IgD-negative memory B cell (primary cell): ENCODE results near the gene HMGCLL1. TPM values are rescaled to one million over a fixed set of nuclear protein-coding genes. Genes with fewer than 3 reads are reported as not detected.

Experiments used
- H3K27ac Mint-ChIP-seq, 3 donors: one replicate each; pipeline ENCODE4 v1.8.0; 2020 to 2022; ENCODE audit warnings: mild to moderate bottlenecking in 3 of 3, mixed read lengths in 3 of 3, moderate library complexity in 1 of 3
- H3K27me3 Mint-ChIP-seq: one replicate; pipeline ENCODE4 v1.8.0; 2021; ENCODE audit warnings: mixed read lengths
- H3K36me3 Mint-ChIP-seq: one replicate; pipeline ENCODE4 v1.8.0; 2020; ENCODE audit warnings: mild to moderate bottlenecking, mixed read lengths
- H3K4me1 Mint-ChIP-seq, 3 donors: one replicate each; pipeline ENCODE4 v1.8.0; 2020 to 2022; ENCODE audit warnings: mixed read lengths in 3 of 3, mild to moderate bottlenecking in 1 of 3
- H3K4me3 Mint-ChIP-seq, 4 donors: one replicate each; pipeline ENCODE4 v1.8.0; 2020 to 2022; ENCODE audit warnings: mild to moderate bottlenecking in 4 of 4, mixed read lengths in 4 of 4, moderate library complexity in 3 of 4
- H3K9me3 Mint-ChIP-seq, 3 donors: one replicate each; pipeline ENCODE4 v1.8.0; 2020 to 2021; ENCODE audit warnings: mixed read lengths in 3 of 3, mild to moderate bottlenecking in 1 of 3
- polyA plus RNA-seq: library from polyadenylated mRNA; unstranded; fragments of 300-500 nt; fragmentation: Illumina TruSeq; gene quantifications from one replicate; pipeline ENCODE4 v1.2.3, GENCODE V29; 2021

Gene HMGCLL1
- polyA plus RNA-seq, 1 donor from 2014 or later, result not detected

GRCh38 chr6:55560290-55560885 lies 18.6 kb downstream of the HMGCLL1 start:
- H3K27me3 Mint-ChIP-seq, result no peaks in the 10 kb centered on the region
- H3K4me1 Mint-ChIP-seq, result no peaks in the 10 kb centered on the region
- H3K4me3 Mint-ChIP-seq, result peak overlapping the region in 1 of 4 donors; percentile 44
- peaks cover 0 to 11% (median 4%) of the 10 kb centered on the region in 3 donors for H3K9me3 Mint-ChIP-seq
- no peaks in the 10 kb centered on the region for H3K36me3 Mint-ChIP-seq
- H3K27ac Mint-ChIP-seq, result peak overlapping the region in 1 of 3 donors; percentile 47

- Mint-ChIP-seq H3K4me1 (no peaks in the 10 kb centered on the region), H3K27me3 (no peaks in the 10 kb centered on the region), H3K36me3 (no peaks in the 10 kb centered on the region), H3K4me3 (no peak overlapping the region), H3K27ac (no peak overlapping the region), H3K9me3 (peaks cover 0 to 11% (median 4%) of the 10 kb centered on the region in 3 donors)
These were observed 21.8 kb downstream of the HMGCLL1 start for GRCh38 chr6:55557146-55557545.

- no peak overlapping the region for H3K4me3 Mint-ChIP-seq
- no peaks in the 10 kb centered on the region for H3K27me3 Mint-ChIP-seq
- H3K9me3 Mint-ChIP-seq, result peaks cover under 1 to 7% (median 1%) of the 10 kb centered on the region in 3 donors
- no peaks in the 10 kb centered on the region for H3K4me1 Mint-ChIP-seq
- no peaks in the 10 kb centered on the region for H3K36me3 Mint-ChIP-seq
- H3K27ac Mint-ChIP-seq, result no peak overlapping the region
These were observed 33.2 kb downstream of the HMGCLL1 start for GRCh38 chr6:55545791-55546190.

- Mint-ChIP-seq H3K36me3 (no peaks in the 10 kb centered on the region), H3K27me3 (no peaks in the 10 kb centered on the region), H3K9me3 (peaks cover 0 to 7% (median 2%) of the 10 kb centered on the region in 3 donors), H3K4me1 (no peaks in the 10 kb centered on the region), H3K27ac (no peak overlapping the region), H3K4me3 (no peak overlapping the region)
These were observed 35.2 kb downstream of the HMGCLL1 start for GRCh38 chr6:55543633-55544309.

GRCh38 chr6:55541024-55541423 lies 38.0 kb downstream of the HMGCLL1 start:
- H3K9me3 Mint-ChIP-seq, result peaks cover 0 to 7% (median 4%) of the 10 kb centered on the region in 3 donors
- H3K4me3 Mint-ChIP-seq, result no peak overlapping the region
- no peaks in the 10 kb centered on the region for H3K36me3 Mint-ChIP-seq
- H3K4me1 Mint-ChIP-seq, result no peaks in the 10 kb centered on the region
- no peak overlapping the region for H3K27ac Mint-ChIP-seq
- H3K27me3 Mint-ChIP-seq, result no peaks in the 10 kb centered on the region

- H3K9me3 Mint-ChIP-seq, result peaks cover 0 to 4% (median 2%) of the 10 kb centered on the region in 3 donors
- H3K4me3 Mint-ChIP-seq, result no peak overlapping the region
- no peaks in the 10 kb centered on the region for H3K36me3 Mint-ChIP-seq
- no peaks in the 10 kb centered on the region for H3K4me1 Mint-ChIP-seq
- no peaks in the 10 kb centered on the region for H3K27me3 Mint-ChIP-seq
- H3K27ac Mint-ChIP-seq, result no peak overlapping the region
These were observed 42.5 kb downstream of the HMGCLL1 start for GRCh38 chr6:55536391-55536956.

- H3K27ac Mint-ChIP-seq, result no peak overlapping the region
- no peaks in the 10 kb centered on the region for H3K36me3 Mint-ChIP-seq
- H3K4me1 Mint-ChIP-seq, result peaks cover 0 to 1% (median 0%) of the 10 kb centered on the region in 3 donors
- H3K27me3 Mint-ChIP-seq, result no peaks in the 10 kb centered on the region
- no peak overlapping the region for H3K4me3 Mint-ChIP-seq
- peaks cover 0 to 3% (median 2%) of the 10 kb centered on the region in 3 donors for H3K9me3 Mint-ChIP-seq
These were observed 47.5 kb downstream of the HMGCLL1 start for GRCh38 chr6:55531496-55531895.

GRCh38 chr6:55530931-55531330 lies 48.1 kb downstream of the HMGCLL1 start:
- H3K27ac Mint-ChIP-seq, result no peak overlapping the region
- H3K36me3 Mint-ChIP-seq, result no peaks in the 10 kb centered on the region
- peaks cover 0 to 1% (median 0%) of the 10 kb centered on the region in 3 donors for H3K4me1 Mint-ChIP-seq
- H3K9me3 Mint-ChIP-seq, result peaks cover 0 to 3% (median 2%) of the 10 kb centered on the region in 3 donors
- no peak overlapping the region for H3K4me3 Mint-ChIP-seq
- H3K27me3 Mint-ChIP-seq, result no peaks in the 10 kb centered on the region

- Mint-ChIP-seq H3K4me1 (peaks cover 0 to 3% (median 0%) of the 10 kb centered on the region in 3 donors), H3K27me3 (no peaks in the 10 kb centered on the region), H3K9me3 (peaks cover 0 to 3% (median 2%) of the 10 kb centered on the region in 3 donors), H3K36me3 (no peaks in the 10 kb centered on the region), H3K4me3 (no peak overlapping the region), H3K27ac (no peak overlapping the region)
These were observed 50.4 kb downstream of the HMGCLL1 start for GRCh38 chr6:55528624-55529023.

- H3K27me3 Mint-ChIP-seq, result no peaks in the 10 kb centered on the region
- peaks cover 0 to 3% (median 0%) of the 10 kb centered on the region in 3 donors for H3K4me1 Mint-ChIP-seq
- H3K9me3 Mint-ChIP-seq, result peaks cover 0 to 4% (median 3%) of the 10 kb centered on the region in 3 donors
- H3K27ac Mint-ChIP-seq, result no peak overlapping the region
- H3K36me3 Mint-ChIP-seq, result no peaks in the 10 kb centered on the region
- no peak overlapping the region for H3K4me3 Mint-ChIP-seq
These were observed 54.6 kb downstream of the HMGCLL1 start for GRCh38 chr6:55524441-55524840.

GRCh38 chr6:55518529-55519060 lies 60.4 kb downstream of the HMGCLL1 start:
- Mint-ChIP-seq H3K4me1 (no peaks in the 10 kb centered on the region), H3K9me3 (peaks cover 0 to 9% (median 4%) of the 10 kb centered on the region in 3 donors), H3K36me3 (peaks cover 2% of the 10 kb centered on the region), H3K27me3 (no peaks in the 10 kb centered on the region), H3K27ac (no peak overlapping the region), H3K4me3 (no peak overlapping the region)

- Mint-ChIP-seq H3K27me3 (no peaks in the 10 kb centered on the region), H3K4me1 (no peaks in the 10 kb centered on the region), H3K4me3 (no peak overlapping the region), H3K9me3 (peaks cover 0 to 10% (median 6%) of the 10 kb centered on the region in 3 donors), H3K27ac (no peak overlapping the region), H3K36me3 (peaks cover 2% of the 10 kb centered on the region)
These were observed 62.3 kb downstream of the HMGCLL1 start for GRCh38 chr6:55516736-55517135.

GRCh38 chr6:55512904-55513303 lies 66.1 kb downstream of the HMGCLL1 start:
- Mint-ChIP-seq H3K27me3 (no peaks in the 10 kb centered on the region), H3K27ac (no peak overlapping the region), H3K36me3 (peaks cover 2% of the 10 kb centered on the region), H3K9me3 (peaks cover 0 to 14% (median 6%) of the 10 kb centered on the region in 3 donors), H3K4me3 (no peak overlapping the region), H3K4me1 (peaks cover 0 to 2% (median 0%) of the 10 kb centered on the region in 3 donors)

GRCh38 chr6:55511122-55511800 lies 67.7 kb downstream of the HMGCLL1 start:
- Mint-ChIP-seq H3K4me1 (peaks cover 0 to 2% (median 0%) of the 10 kb centered on the region in 3 donors), H3K4me3 (no peak overlapping the region), H3K9me3 (peaks cover 0 to 14% (median 4%) of the 10 kb centered on the region in 3 donors), H3K36me3 (peaks cover 2% of the 10 kb centered on the region), H3K27me3 (no peaks in the 10 kb centered on the region), H3K27ac (no peak overlapping the region)

- H3K27ac Mint-ChIP-seq, result no peak overlapping the region
- H3K4me1 Mint-ChIP-seq, result no peaks in the 10 kb centered on the region
- H3K4me3 Mint-ChIP-seq, result no peak overlapping the region
- peaks cover 0 to 5% (median 2%) of the 10 kb centered on the region in 3 donors for H3K9me3 Mint-ChIP-seq
- no peaks in the 10 kb centered on the region for H3K36me3 Mint-ChIP-seq
- H3K27me3 Mint-ChIP-seq, result no peaks in the 10 kb centered on the region
These were observed 79.4 kb downstream of the HMGCLL1 start for GRCh38 chr6:55499591-55499990.
